ENCODE measurements around the gene RAPGEF4.

RAPGEF4 gene

DNA sequence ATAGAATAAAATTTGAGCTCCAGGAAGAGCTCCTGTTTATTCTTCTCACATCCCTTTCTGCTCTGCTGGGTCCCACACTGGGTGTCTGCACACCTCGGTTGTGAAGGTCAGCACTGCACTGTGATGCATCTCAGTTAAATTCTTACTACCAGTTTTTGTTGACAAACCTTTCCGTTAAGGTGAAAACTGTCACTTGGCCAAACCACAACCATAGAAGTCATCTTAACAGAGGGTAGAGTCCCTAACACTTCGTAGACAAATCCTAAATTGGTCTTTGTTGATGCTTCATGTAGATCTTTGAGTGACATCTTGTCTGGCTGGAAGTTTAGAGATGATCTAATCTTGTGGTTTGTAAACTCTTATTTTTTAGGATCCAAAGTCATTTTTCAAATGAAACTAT is 172.6 kb downstream of the RAPGEF4 start:
- no peak for DNase-seq (ENCODE audit: low read depth)

DNA sequence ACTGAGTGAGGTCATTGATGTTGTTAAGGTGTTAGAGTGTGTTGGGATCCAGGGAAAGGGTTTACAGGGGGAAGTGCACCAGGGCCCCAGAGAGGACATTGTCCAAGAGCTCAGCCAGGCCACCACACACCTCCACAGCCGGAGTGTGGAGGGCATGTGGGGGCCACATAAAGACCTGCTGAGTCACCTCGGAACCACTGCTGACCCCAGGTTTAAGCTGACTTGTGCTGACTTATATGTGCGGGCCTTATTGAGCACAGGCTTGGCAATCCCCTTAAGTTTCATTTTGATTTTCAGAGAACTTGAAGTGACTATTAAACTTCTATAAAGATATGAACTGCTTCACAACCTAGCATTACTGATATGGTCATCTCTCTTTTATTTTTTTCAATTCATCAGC is 173.8 kb downstream of the RAPGEF4 start:
- no peak for DNase-seq (ENCODE audit: low read depth)

DNA sequence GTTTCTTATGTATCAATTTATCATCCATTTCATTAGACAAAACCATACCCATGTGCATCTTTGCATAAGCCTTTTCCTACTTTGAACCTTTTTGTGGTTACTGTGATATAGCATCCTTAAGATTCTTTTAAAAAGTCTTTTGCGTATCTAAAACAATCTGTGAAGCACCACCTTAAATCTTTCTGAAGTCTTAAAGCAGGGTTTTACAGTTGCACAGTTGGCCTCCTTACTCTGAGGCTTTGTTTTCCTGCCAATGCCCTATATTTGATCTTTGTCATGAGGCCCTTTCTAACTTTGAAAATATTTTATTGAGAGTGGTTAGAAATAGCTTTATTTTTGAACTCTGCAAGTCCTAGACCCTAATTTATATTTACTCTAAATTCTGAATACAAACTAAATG is 176.6 kb downstream of the RAPGEF4 start:
- DNase-seq (ENCODE audit: low read depth) = no peak

- no peak for DNase-seq (ENCODE audit: low read depth)
These were observed 178.8 kb downstream of the RAPGEF4 start for GRCh38 chr2:172914341-172915008.

GRCh38 chr2:172917716-172918115 is 182.1 kb downstream of the RAPGEF4 start:
- no peak for DNase-seq (ENCODE audit: low read depth)

DNA sequence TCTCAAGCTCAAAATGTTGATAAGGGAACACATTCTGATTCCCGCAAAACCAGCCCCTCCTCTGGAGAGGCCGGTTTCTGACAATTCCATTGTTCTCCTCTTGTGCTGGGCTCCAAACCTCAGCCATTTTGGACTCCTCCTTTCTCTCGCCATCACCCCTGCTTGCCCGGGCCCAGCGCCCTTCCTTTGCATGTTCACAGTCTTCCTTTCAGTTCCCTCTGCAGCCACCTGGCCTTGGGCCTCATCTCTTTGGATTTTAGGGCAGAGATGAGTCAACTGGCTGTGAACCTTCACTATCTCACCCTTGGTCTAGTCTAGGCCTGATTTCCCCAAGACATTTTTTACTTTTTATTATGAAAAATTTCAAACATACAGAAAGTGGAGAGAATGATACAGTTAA is 184.1 kb downstream of the RAPGEF4 start:
- no peak for DNase-seq (ENCODE audit: low read depth)

DNA sequence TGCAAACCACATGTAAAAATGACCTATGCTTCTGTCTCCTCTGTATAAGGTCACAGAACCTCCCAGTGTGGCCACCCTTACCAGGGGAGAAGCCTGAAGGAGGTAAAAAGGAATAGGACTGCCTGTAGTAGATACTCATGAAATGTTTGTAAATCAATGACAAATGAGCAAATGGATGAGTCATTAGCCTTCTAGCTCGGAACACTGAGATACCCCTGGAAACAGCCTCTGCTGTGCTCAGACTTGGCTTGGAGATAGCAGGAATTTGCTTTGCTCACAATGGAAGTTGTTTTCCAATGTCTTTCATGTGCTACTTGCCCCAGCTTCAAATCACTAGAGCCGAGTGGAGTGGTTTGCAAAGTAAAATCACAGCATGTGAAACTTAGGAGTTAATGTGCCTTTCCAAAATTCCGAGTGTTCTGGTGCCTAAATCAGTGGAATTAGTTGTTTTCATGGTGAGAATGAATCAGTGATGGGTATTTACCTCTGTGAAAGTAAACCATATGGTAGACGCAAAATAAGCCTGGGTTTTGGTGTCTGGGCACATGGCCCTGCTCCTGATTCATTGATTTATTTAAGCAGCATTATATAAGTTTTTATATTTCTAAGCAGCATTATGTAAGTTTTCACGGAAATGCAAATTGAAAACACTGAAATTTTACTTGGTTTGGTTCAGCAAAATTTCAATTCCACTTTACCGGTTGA is 186.0 kb downstream of the RAPGEF4 start:
- no peak for DNase-seq (ENCODE audit: low read depth)

- no peak for DNase-seq (ENCODE audit: low read depth)
These were observed 186.7 kb downstream of the RAPGEF4 start for GRCh38 chr2:172922306-172922705.

DNA sequence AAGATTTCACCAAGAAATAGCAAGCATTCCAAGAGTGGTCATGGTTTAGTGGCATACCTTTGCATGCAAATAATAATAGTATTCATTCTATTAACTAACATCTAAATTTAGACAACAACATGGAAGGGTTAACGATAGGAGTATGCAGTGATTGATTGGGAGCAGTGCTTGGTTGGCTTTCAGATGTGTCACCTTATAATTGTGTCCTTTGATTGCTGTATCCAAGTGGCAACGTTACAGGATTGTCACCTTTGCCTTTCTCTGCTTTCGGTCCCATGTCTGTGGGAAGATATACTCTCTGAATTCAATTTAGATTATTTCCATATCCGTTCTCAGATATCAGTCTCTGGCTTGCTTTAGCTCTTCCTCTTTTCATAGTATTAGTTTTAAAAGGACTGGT is 187.2 kb downstream of the RAPGEF4 start:
- no peak for DNase-seq (ENCODE audit: low read depth)

- no peak for DNase-seq (ENCODE audit: low read depth)
These were observed 188.5 kb downstream of the RAPGEF4 start for GRCh38 chr2:172924097-172924660.

- DNase-seq (ENCODE audit: low read depth) = no peak
These were observed 190.0 kb downstream of the RAPGEF4 start for GRCh38 chr2:172925600-172925999.

- no peak for DNase-seq (ENCODE audit: low read depth)
These were observed 191.4 kb downstream of the RAPGEF4 start for GRCh38 chr2:172926785-172927640.

DNA sequence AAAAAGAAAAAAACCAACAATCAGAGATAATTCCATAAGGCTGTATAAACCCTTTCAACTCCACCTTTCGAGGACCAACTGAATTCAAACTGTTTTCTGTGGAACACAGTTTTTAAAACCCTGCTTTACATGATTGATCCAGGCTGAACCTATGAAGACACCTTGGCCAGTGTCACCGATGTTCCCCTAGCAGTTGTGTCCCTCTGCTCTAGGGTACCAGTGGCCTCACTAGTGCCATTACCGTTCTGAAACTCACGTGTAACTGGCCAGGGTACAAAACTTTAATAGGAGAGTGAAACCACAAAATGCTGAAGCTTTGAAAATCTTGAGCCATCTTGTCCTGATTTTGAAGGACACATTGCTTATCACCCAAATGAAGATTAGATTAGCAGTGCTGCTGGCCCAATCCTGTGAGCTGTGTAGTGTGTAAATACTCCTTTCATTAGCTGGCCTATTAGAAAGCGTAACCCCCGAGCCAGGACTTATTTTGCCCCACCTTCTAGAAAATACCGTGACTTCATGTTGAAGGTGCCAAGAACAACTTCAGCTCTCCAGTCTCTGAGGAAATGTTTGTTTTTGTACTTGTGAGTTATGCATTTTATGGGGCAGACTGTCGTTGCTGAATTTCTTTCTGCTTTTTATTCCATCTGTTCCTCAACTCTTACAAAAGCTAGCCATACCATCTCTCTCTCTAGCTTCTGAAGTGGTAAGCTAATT is 192.2 kb downstream of the RAPGEF4 start:
- DNase-seq (ENCODE audit: low read depth) = no peak

DNA sequence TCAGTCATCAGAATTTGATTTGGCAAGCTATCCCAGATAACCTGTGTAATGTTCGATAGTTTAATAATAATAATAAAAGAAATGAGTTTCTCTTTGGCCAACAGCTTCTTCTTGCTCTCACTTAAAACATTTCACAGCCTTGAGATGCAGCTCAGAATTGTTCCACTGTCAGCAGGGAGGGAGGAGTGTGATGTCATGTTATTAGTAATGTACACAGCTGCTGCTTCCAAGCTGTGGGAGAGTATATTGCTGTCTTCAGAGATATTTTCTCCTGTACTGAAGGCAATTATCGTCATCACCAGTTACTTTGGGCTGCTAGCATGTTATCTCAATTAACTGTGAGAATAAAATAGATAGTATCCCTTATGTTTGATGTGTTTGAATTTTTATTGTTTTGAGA is 193.1 kb downstream of the RAPGEF4 start:
- DNase-seq (ENCODE audit: low read depth) = no peak

- DNase-seq (ENCODE audit: low read depth) = no peak
These were observed 194.0 kb downstream of the RAPGEF4 start for GRCh38 chr2:172929644-172930043.

GRCh38 chr2:172930871-172931255 is 195.2 kb downstream of the RAPGEF4 start:
- no peak for DNase-seq (ENCODE audit: low read depth)

GRCh38 chr2:172931256-172931894 is 195.7 kb downstream of the RAPGEF4 start:
- peak; percentile 83 for DNase-seq (ENCODE audit: low read depth)

DNA sequence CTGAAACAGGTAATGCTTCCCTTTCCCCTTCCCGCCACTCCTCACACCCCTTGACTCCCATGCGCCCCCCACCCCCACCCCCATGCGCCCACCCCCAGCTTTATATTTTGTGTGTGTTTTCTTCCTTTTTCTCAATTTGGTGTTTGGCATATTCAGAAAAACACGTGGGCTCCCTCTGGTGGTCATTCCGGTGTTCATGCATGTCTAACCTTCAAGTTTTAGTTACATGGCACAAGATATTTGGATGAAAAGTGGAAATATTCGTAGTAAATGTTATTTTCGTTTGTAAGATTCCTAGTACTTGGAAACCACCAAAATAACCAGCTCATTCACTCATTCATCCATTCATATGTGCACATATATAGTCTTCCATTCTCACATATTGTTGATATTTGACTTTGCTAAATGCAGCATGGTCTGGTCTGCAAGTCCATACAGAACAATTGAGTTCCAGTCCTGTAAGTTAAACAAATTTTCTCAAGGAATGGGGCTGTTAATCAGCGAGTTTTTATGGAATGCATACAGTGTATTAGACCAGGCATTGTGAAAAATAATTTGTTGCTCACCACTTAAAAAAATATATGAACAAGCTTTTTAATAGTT is 196.4 kb downstream of the RAPGEF4 start:
- peak; percentile 18 for DNase-seq (ENCODE audit: low read depth)

DNA sequence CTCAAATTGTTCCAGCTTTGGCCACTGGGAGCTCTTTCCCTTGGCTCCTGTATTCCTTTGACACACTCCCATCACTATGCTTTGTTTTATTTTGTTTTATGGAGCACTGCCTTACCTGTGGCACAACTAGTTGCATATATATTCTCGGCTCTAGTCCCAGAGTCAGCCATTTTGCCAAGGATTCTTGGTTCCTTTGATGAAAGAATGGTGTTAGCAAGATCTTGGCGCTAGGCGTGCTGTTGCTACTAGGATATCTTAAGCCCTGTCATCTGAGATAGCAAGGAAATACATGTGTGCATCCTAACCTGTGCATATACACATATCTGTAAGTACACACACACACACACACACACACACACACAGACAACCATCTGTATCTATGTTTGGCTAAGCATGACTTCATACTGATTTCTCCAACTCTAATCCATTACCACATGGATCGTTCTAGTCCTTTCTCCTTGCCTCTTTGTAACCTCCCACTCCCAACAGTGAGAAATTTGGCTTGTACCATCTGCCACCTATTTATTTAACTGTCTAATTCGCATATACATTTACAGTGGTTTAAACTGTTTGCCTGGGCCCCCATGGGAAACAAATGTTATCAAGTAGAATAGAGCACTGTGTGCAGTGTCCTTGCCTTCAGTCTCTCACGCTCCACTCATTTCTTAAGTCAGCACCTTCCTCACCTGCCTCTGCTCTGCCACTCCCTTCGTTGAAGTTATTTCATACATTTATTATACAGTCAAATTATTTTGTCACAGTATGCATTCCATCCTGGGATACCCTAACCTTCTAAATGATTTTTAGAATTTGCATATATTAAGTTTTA is 202.5 kb downstream of the RAPGEF4 start:
- no peak for DNase-seq (ENCODE audit: low read depth)

- no peak for DNase-seq (ENCODE audit: low read depth)
These were observed 203.2 kb downstream of the RAPGEF4 start for GRCh38 chr2:172938713-172939375.

All from CMK (cell line).